MM.1S (cell line): ENCODE results near the gene NUDT22.

Experiments used
- DNase-seq: peaks from one replicate; pipeline ENCODE4 v3.0.0-alpha.2; 2015
- H2AFZ ChIP-seq: fragments of 300-600 bp; sonication (generic); 2 replicates; pipeline ENCODE4 v1.6.0; 2016; ENCODE audit warnings: antibody characterized with exemption, low read length
- H3F3A ChIP-seq: fragments of 300-600 bp; sonication (generic); 2 replicates; pipeline ENCODE4 v1.6.1; 2016; ENCODE audit warnings: mild to moderate bottlenecking, antibody characterized with exemption, low read length, moderate library complexity, mixed read lengths; ENCODE audit not compliant: insufficient read depth
- H3K27ac ChIP-seq: fragments of 300-600 bp; sonication (generic); 2 replicates; pipeline ENCODE4 v1.5.1; 2016; ENCODE audit warnings: mild to moderate bottlenecking, low read length
- H3K27me3 ChIP-seq: fragments of 300-600 bp; sonication (generic); replicated peaks from 2 replicates; pipeline ENCODE4 v1.6.0; 2016; ENCODE audit warnings: low read length; ENCODE audit not compliant: insufficient read depth
- H3K36me3 ChIP-seq: fragments of 300-600 bp; sonication (generic); replicated peaks from 2 replicates; pipeline ENCODE4 v1.6.1; 2016; ENCODE audit warnings: mild to moderate bottlenecking, low read length, mixed read lengths; ENCODE audit not compliant: insufficient read depth
- H3K4me1 ChIP-seq: fragments of 300-600 bp; sonication (generic); 2 replicates; pipeline ENCODE4 v1.6.1; 2016; ENCODE audit warnings: low read length, mixed read lengths
- H3K4me2 ChIP-seq: fragments of 300-600 bp; sonication (generic); 2 replicates; pipeline ENCODE4 v1.6.0; 2016; ENCODE audit warnings: low read depth, low read length
- H3K4me3 ChIP-seq: fragments of 300-600 bp; sonication (generic); 2 replicates; pipeline ENCODE4 v1.5.1; 2016; ENCODE audit warnings: low read length, mixed read lengths
- H3K79me2 ChIP-seq: fragments of 300-600 bp; sonication (generic); 2 replicates; pipeline ENCODE4 v1.6.1; 2016; ENCODE audit warnings: mixed run types, low read length, mixed read lengths
- H3K9ac ChIP-seq: fragments of 300-600 bp; sonication (generic); 2 replicates; pipeline ENCODE4 v1.6.1; 2016; ENCODE audit warnings: low read length, mixed read lengths
- H3K9me2 ChIP-seq: fragments of 300-600 bp; sonication (generic); replicated peaks from 2 replicates; pipeline ENCODE4 v1.6.1; 2016; ENCODE audit warnings: mild to moderate bottlenecking, low read length, mixed read lengths; ENCODE audit not compliant: insufficient read depth
- H3K9me3 ChIP-seq: fragments of 300-600 bp; sonication (generic); replicated peaks from 2 replicates; pipeline ENCODE4 v1.6.1; 2016; ENCODE audit warnings: mild to moderate bottlenecking, low read length, mixed read lengths; ENCODE audit not compliant: insufficient read depth
- H4K20me1 ChIP-seq: fragments of 300-600 bp; sonication (generic); 2 replicates; pipeline ENCODE4 v1.6.1; 2016; ENCODE audit warnings: mild to moderate bottlenecking, low read length, moderate library complexity, mixed read lengths; ENCODE audit not compliant: insufficient read depth
- EZH2 ChIP-seq: fragments of 300-600 bp; sonication (generic); optimal IDR thresholded peaks from 2 replicates; pipeline ENCODE3; 2017; ENCODE audit warnings: low read depth, mild to moderate bottlenecking, antibody characterized with exemption, low read length, mixed read lengths
- EZH2phosphoT487 ChIP-seq: fragments of 300-600 bp; sonication (generic); IDR thresholded peaks from 2 replicates; pipeline ENCODE4 v1.6.1; 2018; ENCODE audit warnings: antibody characterized with exemption, low read length
- TF ChIP-seq, protein P1 (sequence below): fragments of 300-600 bp; sonication (generic); IDR thresholded peaks from 2 replicates; pipeline ENCODE4 v1.5.1; 2016; ENCODE audit warnings: antibody characterized with exemption, low read length, mixed read lengths

The NUDT22 gene

DNA sequence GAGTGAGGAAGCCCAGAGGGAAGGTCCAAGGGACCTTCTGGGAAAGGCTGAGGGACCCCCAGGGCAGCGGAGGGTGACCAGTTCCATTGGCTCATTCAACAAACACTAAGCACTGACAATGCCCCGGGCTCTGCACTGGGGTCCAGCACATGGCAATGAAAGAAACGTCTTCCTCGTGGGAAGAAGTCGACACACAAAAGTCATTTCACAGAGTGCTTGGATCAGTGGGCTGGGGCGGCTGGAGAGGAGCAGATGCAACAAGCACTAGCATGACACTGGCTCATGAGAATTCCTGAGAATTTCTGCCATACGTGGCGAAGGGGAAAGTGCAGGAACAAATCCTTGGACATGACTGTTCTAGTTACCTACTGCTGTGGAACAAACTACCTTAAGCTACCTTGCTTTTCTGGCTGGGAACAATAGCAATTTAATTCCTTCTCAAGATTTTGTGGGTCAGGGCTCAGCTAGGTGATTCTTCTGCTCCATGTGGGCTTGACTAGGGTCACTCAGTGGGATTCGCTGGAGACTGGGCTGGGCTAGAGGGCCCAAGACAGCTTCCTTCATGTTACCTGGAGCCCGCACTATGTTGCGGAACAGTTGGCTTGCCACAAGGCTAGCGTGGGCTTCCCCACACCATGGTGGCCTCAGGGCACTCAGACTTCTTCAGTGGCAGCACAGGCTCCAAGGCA lies 47.0 kb upstream of the NUDT22 start:
- H3K27me3 ChIP-seq: no peaks in the 10 kb centered on the region
- peaks cover 9% of the 10 kb centered on the region; the same call in 1 of the 2 replicates for H3F3A ChIP-seq
- no peak overlapping the region for H2AFZ ChIP-seq
- no peaks in the 10 kb centered on the region for H3K9me3 ChIP-seq
- no peak overlapping the region for H3K9ac ChIP-seq
- H3K36me3 ChIP-seq: no peaks in the 10 kb centered on the region
- H3K9me2 ChIP-seq: no peaks in the 10 kb centered on the region
- no peak overlapping the region for H3K4me2 ChIP-seq
- no peak overlapping the region for H3K27ac ChIP-seq
- DNase-seq: no peak
- peaks cover 14% of the 10 kb centered on the region for H3K79me2 ChIP-seq
- TF ChIP-seq, protein P1, sequence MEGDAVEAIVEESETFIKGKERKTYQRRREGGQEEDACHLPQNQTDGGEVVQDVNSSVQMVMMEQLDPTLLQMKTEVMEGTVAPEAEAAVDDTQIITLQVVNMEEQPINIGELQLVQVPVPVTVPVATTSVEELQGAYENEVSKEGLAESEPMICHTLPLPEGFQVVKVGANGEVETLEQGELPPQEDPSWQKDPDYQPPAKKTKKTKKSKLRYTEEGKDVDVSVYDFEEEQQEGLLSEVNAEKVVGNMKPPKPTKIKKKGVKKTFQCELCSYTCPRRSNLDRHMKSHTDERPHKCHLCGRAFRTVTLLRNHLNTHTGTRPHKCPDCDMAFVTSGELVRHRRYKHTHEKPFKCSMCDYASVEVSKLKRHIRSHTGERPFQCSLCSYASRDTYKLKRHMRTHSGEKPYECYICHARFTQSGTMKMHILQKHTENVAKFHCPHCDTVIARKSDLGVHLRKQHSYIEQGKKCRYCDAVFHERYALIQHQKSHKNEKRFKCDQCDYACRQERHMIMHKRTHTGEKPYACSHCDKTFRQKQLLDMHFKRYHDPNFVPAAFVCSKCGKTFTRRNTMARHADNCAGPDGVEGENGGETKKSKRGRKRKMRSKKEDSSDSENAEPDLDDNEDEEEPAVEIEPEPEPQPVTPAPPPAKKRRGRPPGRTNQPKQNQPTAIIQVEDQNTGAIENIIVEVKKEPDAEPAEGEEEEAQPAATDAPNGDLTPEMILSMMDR: no peak
- TF ChIP-seq EZH2 (no peak), EZH2phosphoT487 (no peak)
- no peak overlapping the region for H3K4me3 ChIP-seq
- H4K20me1 ChIP-seq: no peaks in the 10 kb centered on the region
- peaks cover 24% of the 10 kb centered on the region for H3K4me1 ChIP-seq

DNA sequence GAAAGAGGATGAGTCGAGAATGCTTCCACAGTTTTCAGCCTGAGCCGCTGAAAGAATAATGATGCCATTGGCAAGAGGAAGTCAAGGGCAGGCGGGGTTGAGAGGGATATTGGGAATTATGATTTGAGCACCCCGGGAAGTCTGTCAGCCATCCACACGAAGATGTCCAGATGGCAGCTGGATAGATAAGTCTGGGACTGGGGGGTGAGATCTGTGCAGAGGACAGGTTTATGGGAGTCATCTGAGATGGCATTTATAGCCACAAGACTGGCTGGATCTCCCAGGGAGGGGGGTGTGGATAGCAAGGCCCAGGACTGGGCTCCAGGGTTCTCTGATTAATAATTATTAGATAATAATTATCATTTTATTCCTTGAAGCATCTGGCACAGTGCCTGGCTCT lies 45.2 kb upstream of the NUDT22 start:
- DNase-seq: no peak
- Histone ChIP-seq H3K9me2 (no peaks in the 10 kb centered on the region), H3K36me3 (no peaks in the 10 kb centered on the region), H3K4me1 (peaks cover 24% of the 10 kb centered on the region), H3K27ac (no peak overlapping the region), H3K79me2 (peaks cover 25% of the 10 kb centered on the region), H3K4me3 (no peak overlapping the region), H3F3A (peaks cover 21% of the 10 kb centered on the region), H3K27me3 (no peaks in the 10 kb centered on the region), H3K4me2 (peak overlapping the region; percentile 74; the same call in 1 of the 2 replicates), H4K20me1 (no peaks in the 10 kb centered on the region), H3K9me3 (no peaks in the 10 kb centered on the region), H3K9ac (peak overlapping the region; percentile 37; the same call in 1 of the 2 replicates), H2AFZ (0 out of 2 replicates have a peak overlapping the region, but pooled peaks have one; percentile 44)
- no peak for TF ChIP-seq EZH2phosphoT487
- TF ChIP-seq, protein P1: no peak
- TF ChIP-seq EZH2: no peak

DNA sequence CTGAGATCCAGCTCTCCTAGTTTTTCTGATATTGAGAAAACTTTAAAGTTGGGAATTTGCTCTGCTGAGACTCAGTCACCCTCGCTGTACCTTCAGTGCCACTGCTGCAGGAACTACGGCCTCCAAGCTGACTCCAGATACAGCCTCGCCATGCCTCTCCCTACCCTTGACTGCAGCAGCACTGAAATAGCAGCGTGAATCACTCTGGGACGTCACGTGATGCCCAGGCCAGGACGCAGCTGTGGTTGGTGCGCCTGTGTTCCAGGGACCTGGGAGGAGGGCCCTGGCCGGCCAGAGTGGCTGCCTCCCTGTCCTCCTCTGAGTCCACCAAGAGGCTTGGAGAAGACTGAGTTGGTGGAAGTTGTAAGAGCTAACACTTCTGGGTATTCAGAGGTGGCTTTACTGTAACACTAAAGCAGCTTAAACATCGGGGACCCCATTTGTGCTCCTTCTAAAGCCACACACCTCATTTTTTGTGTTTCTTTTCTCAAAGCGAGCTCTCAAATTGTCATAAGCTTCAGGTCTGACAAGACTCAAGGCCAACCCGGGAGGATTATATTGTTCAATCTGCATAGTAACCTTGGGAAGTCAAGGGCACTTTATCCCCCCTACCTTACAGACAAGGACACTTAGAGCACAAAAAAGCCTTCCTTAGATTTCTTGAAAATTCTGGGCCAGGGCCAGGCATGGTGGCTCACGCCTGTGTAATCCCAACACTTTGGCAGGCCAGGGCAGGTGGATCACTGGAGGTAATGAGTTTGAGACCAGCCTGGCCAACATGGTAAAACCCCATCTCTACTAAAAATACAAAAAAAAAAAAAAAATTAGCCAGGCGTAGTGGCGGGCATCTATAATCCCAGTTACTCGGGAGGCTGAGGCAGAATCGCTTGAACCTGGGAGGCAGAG lies 44.3 kb upstream of the NUDT22 start:
- Histone ChIP-seq H3K9me2 (no peaks in the 10 kb centered on the region), H4K20me1 (no peaks in the 10 kb centered on the region), H3K79me2 (peaks cover 25% of the 10 kb centered on the region), H3K27me3 (no peaks in the 10 kb centered on the region), H3K9me3 (no peaks in the 10 kb centered on the region), H3F3A (peaks cover 21% of the 10 kb centered on the region), H2AFZ (peak overlapping the region; percentile 44), H3K4me2 (peak overlapping the region; percentile 74), H3K9ac (peak overlapping the region; percentile 37; the same call in 1 of the 2 replicates), H3K4me3 (peak overlapping the region; percentile 23; the same call in 1 of the 2 replicates), H3K4me1 (peaks cover 24% of the 10 kb centered on the region), H3K27ac (peak overlapping the region; percentile 43; the same call in 1 of the 2 replicates), H3K36me3 (no peaks in the 10 kb centered on the region)
- peak; percentile 88 for DNase-seq
- TF ChIP-seq EZH2 (no peak), EZH2phosphoT487 (no peak)
- TF ChIP-seq, protein P1: no peak
